ENCODE results near the gene KRT31. TPM values are rescaled to one million over a fixed set of nuclear protein-coding genes. Genes with fewer than 3 reads are reported as not detected.

Gene KRT31
- total and polyA plus RNA-seq, 12 donors, result 0.01 TPM; not detected in 11

GRCh38 chr17:41421116-41421515, 23.7 kb upstream of the KRT31 start:
- Histone ChIP-seq H3K9me3 (no peaks in the 10 kb centered on the region), H3K36me3 (no peaks in the 10 kb centered on the region), H3K4me3 (no peak overlapping the region), H3K27ac (no peak overlapping the region), H3K27me3 (peaks cover 0 to 16% (median 0%) of the 10 kb centered on the region in 7 donors), H3K4me1 (peaks cover 0 to 10% (median 4%) of the 10 kb centered on the region in 9 donors)
- DNase-seq (no peak), ATAC-seq (no peak)
- TF ChIP-seq, protein P1, sequence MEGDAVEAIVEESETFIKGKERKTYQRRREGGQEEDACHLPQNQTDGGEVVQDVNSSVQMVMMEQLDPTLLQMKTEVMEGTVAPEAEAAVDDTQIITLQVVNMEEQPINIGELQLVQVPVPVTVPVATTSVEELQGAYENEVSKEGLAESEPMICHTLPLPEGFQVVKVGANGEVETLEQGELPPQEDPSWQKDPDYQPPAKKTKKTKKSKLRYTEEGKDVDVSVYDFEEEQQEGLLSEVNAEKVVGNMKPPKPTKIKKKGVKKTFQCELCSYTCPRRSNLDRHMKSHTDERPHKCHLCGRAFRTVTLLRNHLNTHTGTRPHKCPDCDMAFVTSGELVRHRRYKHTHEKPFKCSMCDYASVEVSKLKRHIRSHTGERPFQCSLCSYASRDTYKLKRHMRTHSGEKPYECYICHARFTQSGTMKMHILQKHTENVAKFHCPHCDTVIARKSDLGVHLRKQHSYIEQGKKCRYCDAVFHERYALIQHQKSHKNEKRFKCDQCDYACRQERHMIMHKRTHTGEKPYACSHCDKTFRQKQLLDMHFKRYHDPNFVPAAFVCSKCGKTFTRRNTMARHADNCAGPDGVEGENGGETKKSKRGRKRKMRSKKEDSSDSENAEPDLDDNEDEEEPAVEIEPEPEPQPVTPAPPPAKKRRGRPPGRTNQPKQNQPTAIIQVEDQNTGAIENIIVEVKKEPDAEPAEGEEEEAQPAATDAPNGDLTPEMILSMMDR (IDR thresholded peaks at IDR 0.05), result no peak
- intact Hi-C loops (cut with DNase I), result no loop called here
- WGBS, 2 donors, result 79 to 80% methylated on average over 9 of the region's 9 CpGs

DNA sequence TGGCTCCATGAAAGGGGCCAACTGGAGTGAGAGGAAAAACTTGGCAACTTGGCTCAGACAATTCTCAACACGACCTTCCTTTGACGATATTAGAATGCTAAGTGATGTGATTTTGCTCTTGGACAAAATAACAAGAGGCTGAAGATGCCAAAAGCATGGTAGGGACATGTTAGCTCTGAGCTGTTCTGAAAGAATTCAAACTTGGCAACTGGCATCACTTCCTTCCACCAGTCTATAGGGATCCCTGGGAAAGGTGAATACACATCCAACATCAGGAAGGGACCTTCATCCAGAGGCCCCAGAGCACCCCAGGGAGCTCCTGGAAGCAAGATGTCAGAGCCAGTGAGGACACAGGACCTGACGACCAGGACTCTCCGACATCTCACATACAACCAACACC, 22.7 kb upstream of the KRT31 start:
- intact Hi-C loops (cut with DNase I), result no loop called here
- Histone ChIP-seq H3K27me3 (peaks cover 0 to 16% (median 0%) of the 10 kb centered on the region in 7 donors), H3K36me3 (no peaks in the 10 kb centered on the region), H3K4me3 (no peak overlapping the region), H3K27ac (no peak overlapping the region), H3K4me1 (peaks cover 0 to 19% (median 7%) of the 10 kb centered on the region in 9 donors), H3K9me3 (no peaks in the 10 kb centered on the region)
- ATAC-seq (no peak), DNase-seq (no peak)
- 64 to 70% methylated on average over 4 of the region's 4 CpGs for WGBS, 2 donors
- TF ChIP-seq, protein P1 (IDR thresholded peaks at IDR 0.05), result no peak

DNA sequence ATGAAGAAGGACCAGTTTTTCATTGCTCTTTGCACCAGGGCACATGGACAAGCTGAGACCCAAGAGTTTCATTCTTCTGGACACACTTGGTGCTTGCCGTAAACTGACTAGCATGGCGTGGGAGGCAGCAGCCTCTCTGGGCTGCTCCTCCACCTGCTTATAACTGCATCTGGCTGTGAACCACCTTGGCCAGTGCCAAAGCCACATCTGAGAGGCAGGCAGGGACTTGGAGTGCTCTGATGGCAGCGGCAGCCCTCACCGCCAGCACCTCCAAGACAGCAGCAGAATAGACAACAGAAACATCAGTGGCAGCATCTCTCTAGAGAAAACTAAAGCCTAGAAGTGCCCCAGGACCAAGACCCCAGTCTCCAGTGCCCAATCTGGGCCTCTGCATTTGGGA, 22.3 kb upstream of the KRT31 start:
- Histone ChIP-seq H3K27ac (no peak overlapping the region), H3K9me3 (no peaks in the 10 kb centered on the region), H3K4me3 (no peak overlapping the region), H3K27me3 (peaks cover 0 to 16% (median 0%) of the 10 kb centered on the region in 7 donors), H3K36me3 (no peaks in the 10 kb centered on the region), H3K4me1 (peaks cover 0 to 22% (median 7%) of the 10 kb centered on the region in 9 donors)
- TF ChIP-seq, protein P1 (IDR thresholded peaks at IDR 0.05), result no peak
- 92 to 94% methylated on average over 4 of the region's 4 CpGs for WGBS, 2 donors
- ATAC-seq (no peak), DNase-seq (no peak)
- intact Hi-C loops (cut with DNase I), result loop anchor here in 1 of 10 donors (10.0 kb wide), 1 partner anchor 75 kb away; no protein-coding TSS in a partner anchor

DNA sequence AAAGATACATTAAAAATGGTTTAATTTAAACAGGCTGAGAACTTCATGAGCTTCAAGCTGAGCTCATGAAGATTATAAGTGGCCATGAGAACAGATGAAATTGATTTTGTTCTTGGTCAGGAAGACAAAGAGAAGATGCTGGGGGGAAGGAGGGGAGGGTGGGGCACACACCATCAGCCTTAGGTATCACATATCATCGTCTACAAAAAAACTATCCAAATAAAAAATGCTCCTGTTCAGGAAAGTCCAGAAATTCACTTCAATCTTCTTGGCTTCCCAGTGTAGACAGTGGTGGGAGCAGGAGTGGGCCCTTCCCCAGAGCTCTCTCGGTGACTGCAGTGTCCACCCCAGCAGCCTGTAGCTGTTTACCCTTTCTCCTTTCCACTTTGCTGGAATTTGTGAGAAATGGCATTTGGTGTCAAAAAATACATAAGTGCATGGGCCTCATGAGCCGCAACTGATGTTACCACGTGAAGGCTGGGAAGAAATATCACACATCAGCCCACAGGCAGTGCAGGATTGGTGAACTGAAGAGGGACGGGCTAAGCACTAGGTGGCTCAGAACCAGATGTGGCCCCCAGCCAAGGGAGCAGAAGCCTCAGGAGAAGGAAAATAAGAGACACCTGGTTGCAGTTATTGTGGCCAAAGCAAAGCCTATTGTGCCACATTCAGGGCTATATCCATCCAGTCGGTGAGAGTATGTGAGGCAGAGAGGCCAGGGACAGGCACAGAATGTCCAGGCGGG, 20.9 kb upstream of the KRT31 start:
- 84 to 90% methylated on average over 7 of the region's 7 CpGs for WGBS, 2 donors
- Histone ChIP-seq H3K4me1 (peaks cover 0 to 22% (median 7%) of the 10 kb centered on the region in 9 donors), H3K9me3 (no peaks in the 10 kb centered on the region), H3K27ac (no peak overlapping the region), H3K27me3 (peaks cover 0 to 5% (median 0%) of the 10 kb centered on the region in 7 donors), H3K4me3 (no peak overlapping the region), H3K36me3 (no peaks in the 10 kb centered on the region)
- DNase-seq (no peak), ATAC-seq (no peak)
- intact Hi-C loops (cut with DNase I), result loop anchor here in 1 of 10 donors (10.0 kb wide), 1 partner anchor 77 kb away; no protein-coding TSS in a partner anchor
- TF ChIP-seq, protein P1 (IDR thresholded peaks at IDR 0.05), result no peak

Data from heart right ventricle (tissue), 16 donors.